Measurements from ENCODE around the gene KCNN2. TPM values are rescaled to one million over a fixed set of nuclear protein-coding genes. Genes with fewer than 3 reads are reported as not detected.

Gene KCNN2
- total RNA-seq, 1 experiment from 2014 or later: not detected

GRCh38 chr5:114369680-114370417, 8.0 kb downstream of the KCNN2 start (continued):
- TF ChIP-seq JUND (IDR thresholded peaks at IDR 0.05): no peak

- H3K36me3 ChIP-seq (ENCODE audit: control insufficient read depth in 1 of 2, insufficient read depth in 2 of 2, low read length in 2 of 2): no peaks in the 10 kb centered on the region
- no peaks in the 10 kb centered on the region for H3K9me2 ChIP-seq (ENCODE audit: insufficient read depth)
- no peak for DNase-seq (ENCODE audit: low read depth, low spot score)
- POLR2A ChIA-PET: no interaction called here
- no peak overlapping the region for H3K27ac ChIP-seq (ENCODE audit: low read depth, low read length)
- H4K20me1 ChIP-seq (ENCODE audit: insufficient read depth): no peaks in the 10 kb centered on the region
- H3K79me2 ChIP-seq (ENCODE audit: insufficient read depth, low read length): no peaks in the 10 kb centered on the region
- no peak overlapping the region for H3K4me2 ChIP-seq (ENCODE audit: low read length)
- H2AFZ ChIP-seq (ENCODE audit: low read depth, low read length, poor library complexity, severe bottlenecking): no peak overlapping the region
- H3K27me3 ChIP-seq (ENCODE audit: insufficient read depth, low read length): no peaks in the 10 kb centered on the region
- CTCF ChIA-PET: no interaction called here
- no TSS peak for BruUV-seq (replicated peaks)
- H3K9ac ChIP-seq (ENCODE audit: low read length): no peak overlapping the region
- RAD21 ChIA-PET (ENCODE audit: low non-redundant PET in 1 of 2, low total read pairs in 2 of 2, uncharacterized antibody in 2 of 2, unreplicated experiment in 2 of 2): no interaction called here
- intact Hi-C loops (cut with micrococcal nuclease): no loop called here
- no peaks in the 10 kb centered on the region for H3K4me1 ChIP-seq (ENCODE audit: control insufficient read depth in 1 of 2, insufficient read depth in 2 of 2, low read length in 2 of 2)
- ATAC-seq: no peak
- no peak overlapping the region for H3K4me3 ChIP-seq (replicated peaks in 1 of 2; ENCODE audit: low read depth in 1 of 2, low read length in 2 of 2)
- no peaks in the 10 kb centered on the region for H3K9me3 ChIP-seq (ENCODE audit: control insufficient read depth in 1 of 2, insufficient read depth in 1 of 2, low read depth in 1 of 2, low read length in 2 of 2)
- TF ChIP-seq EGR1 (IDR thresholded peaks at IDR 0.05; ENCODE audit: low read depth) (no peak), EZH2phosphoT487 (IDR thresholded peaks at IDR 0.05; ENCODE audit: borderline replicate concordance) (no peak), ZNF274 (IDR thresholded peaks at IDR 0.05; ENCODE audit: low read depth, low read length) (no peak), POLR2AphosphoS5 (IDR thresholded peaks at IDR 0.05; ENCODE audit: low read depth, low read length) (no peak), RAD21 (IDR thresholded peaks at IDR 0.05; ENCODE audit: low read depth) (no peak), FOSL1 (IDR thresholded peaks at IDR 0.05; ENCODE audit: low read depth) (no peak), CBX3 (IDR thresholded peaks at IDR 0.05; ENCODE audit: low read depth) (no peak), ELF1 (IDR thresholded peaks at IDR 0.05; ENCODE audit: borderline replicate concordance, low read depth) (no peak), MAX (IDR thresholded peaks at IDR 0.05) (no peak), YY1 (IDR thresholded peaks at IDR 0.05; ENCODE audit: extremely low read depth, insufficient replicate concordance, low read depth, low read length) (no peak), JUND (IDR thresholded peaks at IDR 0.05) (no peak), TCF7L2 (IDR thresholded peaks at IDR 0.05; ENCODE audit: borderline replicate concordance, extremely low read depth, insufficient read depth, insufficient read length) (no peak), CEBPB (IDR thresholded peaks at IDR 0.05; ENCODE audit: low read depth) (no peak), SRF (IDR thresholded peaks at IDR 0.05; ENCODE audit: low read depth) (no peak), POLR2A (IDR thresholded peaks at IDR 0.05; ENCODE audit: borderline replicate concordance, extremely low read depth, insufficient read depth, insufficient read length) (no peak), ZFX (IDR thresholded peaks at IDR 0.05) (no peak), EZH2 (IDR thresholded peaks at IDR 0.05) (no peak)
Observed at GRCh38 chr5:114377050-114377844, 15.4 kb downstream of the KCNN2 start.
